HFFc6 (cell line): ENCODE results near the gene ZNF628. TPM values are rescaled to one million over a fixed set of nuclear protein-coding genes. Genes with fewer than 3 reads are reported as not detected.
A peak's percentile ranks its signal among the peaks of the same experiment; 100 is the strongest.
"Not testable (repeated sequence)": the region's sequence is repeated elsewhere in the genome, so short reads cannot be mapped to it uniquely, and the experiment has no call there.

Experiments used
- DNase-seq: peaks from one replicate; pipeline ENCODE4 v3.0.0-alpha.2; 2018
- H3K27ac Mint-ChIP-seq: 2 replicates; pipeline ENCODE4 v1.8.0; 2020; ENCODE audit warnings: mild to moderate bottlenecking, mixed read lengths
- H3K27me3 Mint-ChIP-seq: 2 replicates; pipeline ENCODE4 v1.8.0; 2021; ENCODE audit warnings: mild to moderate bottlenecking, moderate library complexity, mixed read lengths; ENCODE audit not compliant: insufficient read depth
- H3K36me3 Mint-ChIP-seq: 2 replicates; pipeline ENCODE4 v1.8.0; 2021; ENCODE audit warnings: low read depth, mixed read lengths
- H3K4me1 Mint-ChIP-seq: 2 replicates; pipeline ENCODE4 v1.8.0; 2020; ENCODE audit warnings: low read depth, mixed read lengths
- H3K4me3 Mint-ChIP-seq: 2 replicates; pipeline ENCODE4 v1.8.0; 2020; ENCODE audit warnings: mild to moderate bottlenecking, moderate library complexity, mixed read lengths
- H3K9me3 Mint-ChIP-seq: 2 replicates; pipeline ENCODE4 v1.8.0; 2020; ENCODE audit warnings: mild to moderate bottlenecking, mixed read lengths
- CTCF ChIP-seq: fragments of 200-600 bp; sonication (generic); IDR thresholded peaks from 2 replicates; pipeline ENCODE4 v1.5.0; 2021; ENCODE audit warnings: antibody characterized with exemption, mild to moderate bottlenecking
- total RNA-seq, 6 experiments: library from RNA; stranded (reverse); fragmentation: NEBNext Ultra II Directional; extraction: Animal tissue kit (Norgen Biotek cat#: 25700); gene quantifications; 2 replicates in 1 of 6; 3 replicates in 5 of 6; pipeline ENCODE4 v1.2.3, GENCODE V29; 2021

The ZNF628 gene
- total RNA-seq, 6 experiments from 2014 or later: 8.6 to 11.3 (median 9.5) TPM

DNA sequence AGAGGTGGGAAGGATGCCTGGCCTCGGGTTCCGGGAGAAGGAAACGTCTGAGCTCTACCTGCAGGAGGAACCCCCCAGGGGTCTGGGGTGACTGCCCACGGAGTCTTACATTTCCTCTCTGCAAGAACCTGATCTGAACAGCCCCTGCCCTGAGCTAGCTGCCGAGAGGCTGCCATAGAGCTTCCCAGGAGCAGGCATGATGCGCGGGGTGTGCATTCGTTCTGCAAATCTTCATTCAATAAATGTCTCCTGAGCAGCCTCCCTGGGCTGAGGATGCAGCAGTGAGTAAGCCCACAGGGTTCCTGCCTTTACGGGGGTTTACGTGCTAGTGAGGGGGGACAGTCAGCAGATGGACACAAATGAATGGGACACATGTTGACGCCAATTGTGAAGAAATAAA is 31.8 kb upstream of the ZNF628 start:
- H3K4me1 Mint-ChIP-seq: peaks cover 10% of the 10 kb centered on the region
- H3K27ac Mint-ChIP-seq: no peak overlapping the region
- DNase-seq: no peak
- no peak overlapping the region for H3K4me3 Mint-ChIP-seq
- no peak for TF ChIP-seq CTCF
- H3K27me3 Mint-ChIP-seq: peaks cover 45% of the 10 kb centered on the region
- H3K36me3 Mint-ChIP-seq: peaks cover 5% of the 10 kb centered on the region; the same call in 1 of the 2 replicates
- no peaks in the 10 kb centered on the region for H3K9me3 Mint-ChIP-seq

DNA sequence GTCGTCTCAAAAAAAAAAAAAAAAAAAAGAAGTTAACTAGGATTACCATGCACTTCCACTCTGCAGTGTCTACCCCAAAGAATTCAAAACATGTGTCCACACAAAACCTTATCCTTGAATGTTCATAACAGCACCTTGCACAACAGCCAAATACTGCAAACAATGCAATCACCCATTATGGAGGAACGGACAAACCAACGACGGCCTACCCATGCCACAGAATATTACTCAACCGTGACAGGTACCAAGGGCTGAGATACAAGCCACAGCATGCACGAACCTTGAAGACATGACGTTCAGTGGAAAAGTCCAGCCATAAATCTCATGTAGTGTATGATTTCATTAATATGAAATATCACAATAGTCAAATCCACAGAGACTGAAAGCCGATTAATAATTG is 30.4 kb upstream of the ZNF628 start:
- H3K36me3 Mint-ChIP-seq: peaks cover 5% of the 10 kb centered on the region; the same call in 1 of the 2 replicates
- H3K4me3 Mint-ChIP-seq: no peak overlapping the region
- peaks cover 45% of the 10 kb centered on the region for H3K27me3 Mint-ChIP-seq
- peaks cover 6% of the 10 kb centered on the region for H3K4me1 Mint-ChIP-seq
- no peak for DNase-seq
- no peak for TF ChIP-seq CTCF
- no peaks in the 10 kb centered on the region for H3K9me3 Mint-ChIP-seq
- H3K27ac Mint-ChIP-seq: no peak overlapping the region

DNA sequence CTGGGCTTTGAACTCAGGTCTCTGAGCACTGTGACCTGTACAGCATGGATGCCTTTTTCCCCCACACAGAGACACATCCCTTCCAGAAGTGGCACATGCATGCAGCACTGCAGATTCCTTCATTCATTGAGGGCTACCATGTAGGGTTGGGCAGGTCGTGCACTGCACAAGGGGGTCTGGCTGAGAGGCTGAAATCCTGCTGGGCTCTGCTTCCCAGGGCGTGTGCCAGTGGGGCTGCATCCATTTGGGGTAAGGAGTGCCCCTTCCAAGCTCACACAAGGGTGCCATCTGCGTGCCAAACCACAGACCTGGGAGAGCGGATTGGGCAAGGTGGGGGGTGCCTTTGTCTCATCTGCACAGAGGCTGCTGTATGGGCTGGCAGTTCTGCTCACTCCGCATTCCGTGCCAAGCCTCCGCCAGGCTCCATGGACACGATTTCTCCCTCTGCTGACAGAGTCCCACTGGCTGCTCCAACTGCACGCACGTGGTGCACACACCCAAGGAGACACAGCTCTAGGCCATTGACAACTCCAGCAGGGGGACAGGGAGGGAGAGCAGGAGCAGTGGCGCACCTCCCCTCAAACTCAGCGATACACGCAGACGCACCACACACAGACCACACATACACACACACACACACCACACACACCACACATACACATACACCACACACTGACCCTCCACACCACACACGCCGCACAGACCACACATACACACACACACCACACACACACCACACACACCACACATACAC is 28.8 kb upstream of the ZNF628 start:
- Mint-ChIP-seq H3K27ac (no peak overlapping the region), H3K9me3 (no peaks in the 10 kb centered on the region), H3K27me3 (peaks cover 42% of the 10 kb centered on the region), H3K36me3 (no peaks in the 10 kb centered on the region), H3K4me3 (no peak overlapping the region), H3K4me1 (no peaks in the 10 kb centered on the region)
- TF ChIP-seq CTCF: no peak
- peak; percentile 57 for DNase-seq

- not testable (repeated sequence) for H3K4me1 Mint-ChIP-seq, H3K9me3 Mint-ChIP-seq, DNase-seq, H3K27ac Mint-ChIP-seq, H3K4me3 Mint-ChIP-seq, H3K36me3 Mint-ChIP-seq
- peaks cover 40% of the 10 kb centered on the region for H3K27me3 Mint-ChIP-seq
These were observed 28.3 kb upstream of the ZNF628 start for GRCh38 chr19:55448175-55448490.

- Mint-ChIP-seq H3K9me3 (no peaks in the 10 kb centered on the region), H3K27ac (no peak overlapping the region), H3K4me3 (no peak overlapping the region), H3K36me3 (peaks cover 6% of the 10 kb centered on the region), H3K4me1 (no peaks in the 10 kb centered on the region), H3K27me3 (peaks cover 29% of the 10 kb centered on the region)
- TF ChIP-seq CTCF: no peak
- DNase-seq: no peak
These were observed 26.9 kb upstream of the ZNF628 start for GRCh38 chr19:55449469-55449868.

- no peak overlapping the region for H3K27ac Mint-ChIP-seq
- TF ChIP-seq CTCF: no peak
- DNase-seq: no peak
- peaks cover 17% of the 10 kb centered on the region for H3K27me3 Mint-ChIP-seq
- no peaks in the 10 kb centered on the region for H3K9me3 Mint-ChIP-seq
- no peak overlapping the region; the same call in 1 of the 2 replicates for H3K4me3 Mint-ChIP-seq
- no peaks in the 10 kb centered on the region for H3K4me1 Mint-ChIP-seq
- peaks cover 6% of the 10 kb centered on the region for H3K36me3 Mint-ChIP-seq
These were observed 25.1 kb upstream of the ZNF628 start for GRCh38 chr19:55451163-55451964.
